ENCODE measurements around the gene DOC2B.
"Not testable (repeated sequence)": the region's sequence is repeated elsewhere in the genome, so short reads cannot be mapped to it uniquely, and the experiment has no call there.

DOC2B gene

DNA sequence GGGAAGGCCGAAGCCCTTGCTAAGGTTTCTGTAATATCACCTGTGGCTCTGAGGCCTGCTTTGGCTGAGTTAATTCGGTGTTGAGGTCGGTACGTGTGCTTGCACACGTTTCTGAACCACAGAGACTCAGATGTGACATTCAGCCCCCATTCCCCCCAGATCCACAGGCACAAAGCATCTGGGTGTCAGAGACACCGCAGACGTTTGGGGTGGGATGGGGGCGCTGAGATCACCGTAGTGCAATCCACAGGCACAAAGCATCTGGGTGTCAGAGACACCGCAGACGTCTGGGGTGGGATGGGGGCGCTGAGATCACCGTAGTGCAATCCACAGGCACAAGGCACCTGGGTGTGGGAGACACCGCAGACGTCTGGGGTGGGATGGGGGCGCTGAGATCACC is 19.8 kb upstream of the DOC2B start:
- H3K4me1 ChIP-seq (ENCODE audit: control insufficient read depth in 5 of 5, insufficient read depth in 5 of 5, low read length in 5 of 5), result peaks cover 0 to 31% (median 6%) of the 10 kb centered on the region in 5 donors
- not testable (repeated sequence) for H3K4me3 ChIP-seq (ENCODE audit: low read depth in 1 of 5, low read length in 5 of 5); H3K9me3 ChIP-seq (ENCODE audit: control insufficient read depth in 5 of 5, low read length in 5 of 5); H3K36me3 ChIP-seq (ENCODE audit: control insufficient read depth in 5 of 5, insufficient read depth in 5 of 5, low read length in 5 of 5); H3K27ac ChIP-seq (ENCODE audit: low read depth, low read length); H3K9ac ChIP-seq (ENCODE audit: low read length in 5 of 5)
- H3K27me3 ChIP-seq (ENCODE audit: control insufficient read depth in 5 of 5, insufficient read depth in 4 of 5, low read length in 5 of 5), result peaks cover 16 to 30% (median 26%) of the 10 kb centered on the region in 5 donors

DNA sequence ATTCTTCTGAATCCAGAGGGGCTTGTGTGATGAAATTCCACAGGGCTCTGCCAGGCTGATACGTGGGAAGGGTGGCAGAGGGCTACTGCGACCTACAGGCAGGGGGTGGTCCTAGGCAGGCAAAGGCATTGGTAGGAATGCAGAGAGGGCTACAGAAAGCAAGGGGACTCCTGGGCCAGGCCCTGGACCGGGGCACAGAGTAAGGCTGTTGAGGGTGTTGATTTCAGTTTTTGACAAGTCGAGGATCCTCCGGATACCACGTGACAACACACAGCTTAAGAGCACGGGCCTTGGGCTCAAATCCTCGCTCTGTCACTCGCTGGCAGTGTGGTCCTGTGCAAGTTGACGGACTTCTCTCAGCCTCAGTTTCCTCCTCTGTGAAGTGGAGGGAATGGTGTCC is 19.1 kb upstream of the DOC2B start:
- Histone ChIP-seq H3K36me3 (ENCODE audit: control insufficient read depth in 5 of 5, insufficient read depth in 5 of 5, low read length in 5 of 5) (peaks cover 0 to 3% (median 0%) of the 10 kb centered on the region in 5 donors), H3K9me3 (ENCODE audit: control insufficient read depth in 5 of 5, low read length in 5 of 5) (no peaks in the 10 kb centered on the region), H3K4me1 (ENCODE audit: control insufficient read depth in 5 of 5, insufficient read depth in 5 of 5, low read length in 5 of 5) (peaks cover 0 to 32% (median 6%) of the 10 kb centered on the region in 5 donors), H3K27me3 (ENCODE audit: control insufficient read depth in 5 of 5, insufficient read depth in 4 of 5, low read length in 5 of 5) (peaks cover 16 to 32% (median 26%) of the 10 kb centered on the region in 5 donors), H3K27ac (ENCODE audit: low read depth, low read length) (peak overlapping the region; percentile 49), H3K9ac (ENCODE audit: low read length in 5 of 5) (peak overlapping the region in 1 of 5 donors; percentile 3), H3K4me3 (ENCODE audit: low read depth in 1 of 5, low read length in 5 of 5) (peak overlapping the region in 1 of 5 donors; percentile 10)

GRCh38 chr17:199806-200545 is 18.5 kb upstream of the DOC2B start:
- peaks cover 0 to 35% (median 6%) of the 10 kb centered on the region in 5 donors for H3K4me1 ChIP-seq (ENCODE audit: control insufficient read depth in 5 of 5, insufficient read depth in 5 of 5, low read length in 5 of 5)
- H3K9ac ChIP-seq (ENCODE audit: low read length in 5 of 5), result peak overlapping the region in 2 of 5 donors; percentile 26 to 76
- H3K27me3 ChIP-seq (ENCODE audit: control insufficient read depth in 5 of 5, insufficient read depth in 4 of 5, low read length in 5 of 5), result peaks cover 16 to 36% (median 26%) of the 10 kb centered on the region in 5 donors
- H3K9me3 ChIP-seq (ENCODE audit: control insufficient read depth in 5 of 5, low read length in 5 of 5), result no peaks in the 10 kb centered on the region
- H3K36me3 ChIP-seq (ENCODE audit: control insufficient read depth in 5 of 5, insufficient read depth in 5 of 5, low read length in 5 of 5), result peaks cover 0 to 3% (median 0%) of the 10 kb centered on the region in 5 donors
- H3K27ac ChIP-seq (ENCODE audit: low read depth, low read length), result peak overlapping the region; percentile 49
- peak overlapping the region in 3 of 5 donors; percentile 47 to 55 (median 48) for H3K4me3 ChIP-seq (ENCODE audit: low read depth in 1 of 5, low read length in 5 of 5)

DNA sequence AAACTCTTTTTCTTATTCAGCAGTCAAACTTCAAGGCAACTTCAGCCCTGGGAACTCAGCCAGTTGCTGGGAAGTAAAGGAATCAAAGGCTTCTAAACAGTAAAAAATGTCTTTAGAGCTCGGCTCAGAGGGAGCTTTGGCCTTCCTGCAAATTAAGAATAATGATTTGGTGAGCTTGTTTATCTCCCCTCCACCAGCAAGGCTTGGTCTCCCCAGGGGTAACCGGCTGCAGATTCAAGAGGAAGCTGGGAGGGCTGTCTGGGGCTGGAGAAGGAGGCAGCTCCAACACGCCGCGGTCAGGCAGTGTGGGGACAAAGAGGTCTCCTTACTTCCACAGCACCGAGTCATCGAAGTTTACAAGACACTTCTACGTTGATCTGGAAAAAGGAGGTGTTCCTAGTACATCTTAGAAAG is 17.7 kb upstream of the DOC2B start:
- H3K27ac ChIP-seq (ENCODE audit: low read depth, low read length), result peak overlapping the region; percentile 46
- H3K36me3 ChIP-seq (ENCODE audit: control insufficient read depth in 5 of 5, insufficient read depth in 5 of 5, low read length in 5 of 5), result peaks cover 0 to 3% (median 0%) of the 10 kb centered on the region in 5 donors
- H3K9me3 ChIP-seq (ENCODE audit: control insufficient read depth in 5 of 5, low read length in 5 of 5), result no peaks in the 10 kb centered on the region
- H3K27me3 ChIP-seq (ENCODE audit: control insufficient read depth in 5 of 5, insufficient read depth in 4 of 5, low read length in 5 of 5), result peaks cover 16 to 38% (median 30%) of the 10 kb centered on the region in 5 donors
- peak overlapping the region in 3 of 5 donors; percentile 10 to 76 (median 34) for H3K9ac ChIP-seq (ENCODE audit: low read length in 5 of 5)
- H3K4me3 ChIP-seq (ENCODE audit: low read depth in 1 of 5, low read length in 5 of 5), result peak overlapping the region in 3 of 5 donors; percentile 47 to 55 (median 48)
- H3K4me1 ChIP-seq (ENCODE audit: control insufficient read depth in 5 of 5, insufficient read depth in 5 of 5, low read length in 5 of 5), result peaks cover 0 to 37% (median 6%) of the 10 kb centered on the region in 5 donors

GRCh38 chr17:198225-198624 is 16.8 kb upstream of the DOC2B start:
- not testable (repeated sequence) for H3K9me3 ChIP-seq (ENCODE audit: control insufficient read depth in 5 of 5, low read length in 5 of 5)

GRCh38 chr17:197352-197751 is 15.9 kb upstream of the DOC2B start:
- H3K36me3 ChIP-seq (ENCODE audit: control insufficient read depth in 5 of 5, insufficient read depth in 5 of 5, low read length in 5 of 5), result peaks cover 0 to 3% (median 0%) of the 10 kb centered on the region in 5 donors
- no peak overlapping the region for H3K9ac ChIP-seq (ENCODE audit: low read length in 5 of 5)
- peaks cover 16 to 45% (median 28%) of the 10 kb centered on the region in 5 donors for H3K27me3 ChIP-seq (ENCODE audit: control insufficient read depth in 5 of 5, insufficient read depth in 4 of 5, low read length in 5 of 5)
- H3K9me3 ChIP-seq (ENCODE audit: control insufficient read depth in 5 of 5, low read length in 5 of 5), result no peaks in the 10 kb centered on the region
- no peak overlapping the region for H3K27ac ChIP-seq (ENCODE audit: low read depth, low read length)
- no peak overlapping the region for H3K4me3 ChIP-seq (ENCODE audit: low read depth in 1 of 5, low read length in 5 of 5)
- peaks cover 0 to 37% (median 6%) of the 10 kb centered on the region in 5 donors for H3K4me1 ChIP-seq (ENCODE audit: control insufficient read depth in 5 of 5, insufficient read depth in 5 of 5, low read length in 5 of 5)

More at GRCh38 chr17:198225-198624, 16.8 kb upstream of the DOC2B start:
- H3K27me3 ChIP-seq (ENCODE audit: control insufficient read depth in 5 of 5, insufficient read depth in 4 of 5, low read length in 5 of 5), result peaks cover 16 to 47% (median 30%) of the 10 kb centered on the region in 5 donors
- H3K4me3 ChIP-seq (ENCODE audit: low read depth in 1 of 5, low read length in 5 of 5); H3K27ac ChIP-seq (ENCODE audit: low read depth, low read length); H3K9ac ChIP-seq (ENCODE audit: low read length in 5 of 5); H3K36me3 ChIP-seq (ENCODE audit: control insufficient read depth in 5 of 5, insufficient read depth in 5 of 5, low read length in 5 of 5): not testable (repeated sequence)
- H3K4me1 ChIP-seq (ENCODE audit: control insufficient read depth in 5 of 5, insufficient read depth in 5 of 5, low read length in 5 of 5), result peaks cover 0 to 37% (median 6%) of the 10 kb centered on the region in 5 donors

- Histone ChIP-seq H3K27me3 (ENCODE audit: control insufficient read depth in 5 of 5, insufficient read depth in 4 of 5, low read length in 5 of 5) (peaks cover 9 to 36% (median 15%) of the 10 kb centered on the region in 5 donors), H3K9me3 (ENCODE audit: control insufficient read depth in 5 of 5, low read length in 5 of 5) (no peaks in the 10 kb centered on the region), H3K27ac (ENCODE audit: low read depth, low read length) (no peak overlapping the region), H3K36me3 (ENCODE audit: control insufficient read depth in 5 of 5, insufficient read depth in 5 of 5, low read length in 5 of 5) (peaks cover 0 to 3% (median 0%) of the 10 kb centered on the region in 5 donors), H3K9ac (ENCODE audit: low read length in 5 of 5) (no peak overlapping the region), H3K4me3 (ENCODE audit: low read depth in 1 of 5, low read length in 5 of 5) (no peak overlapping the region), H3K4me1 (ENCODE audit: control insufficient read depth in 5 of 5, insufficient read depth in 5 of 5, low read length in 5 of 5) (peaks cover 0 to 28% (median 6%) of the 10 kb centered on the region in 5 donors)
Observed at GRCh38 chr17:194828-195602, 13.6 kb upstream of the DOC2B start.

DNA sequence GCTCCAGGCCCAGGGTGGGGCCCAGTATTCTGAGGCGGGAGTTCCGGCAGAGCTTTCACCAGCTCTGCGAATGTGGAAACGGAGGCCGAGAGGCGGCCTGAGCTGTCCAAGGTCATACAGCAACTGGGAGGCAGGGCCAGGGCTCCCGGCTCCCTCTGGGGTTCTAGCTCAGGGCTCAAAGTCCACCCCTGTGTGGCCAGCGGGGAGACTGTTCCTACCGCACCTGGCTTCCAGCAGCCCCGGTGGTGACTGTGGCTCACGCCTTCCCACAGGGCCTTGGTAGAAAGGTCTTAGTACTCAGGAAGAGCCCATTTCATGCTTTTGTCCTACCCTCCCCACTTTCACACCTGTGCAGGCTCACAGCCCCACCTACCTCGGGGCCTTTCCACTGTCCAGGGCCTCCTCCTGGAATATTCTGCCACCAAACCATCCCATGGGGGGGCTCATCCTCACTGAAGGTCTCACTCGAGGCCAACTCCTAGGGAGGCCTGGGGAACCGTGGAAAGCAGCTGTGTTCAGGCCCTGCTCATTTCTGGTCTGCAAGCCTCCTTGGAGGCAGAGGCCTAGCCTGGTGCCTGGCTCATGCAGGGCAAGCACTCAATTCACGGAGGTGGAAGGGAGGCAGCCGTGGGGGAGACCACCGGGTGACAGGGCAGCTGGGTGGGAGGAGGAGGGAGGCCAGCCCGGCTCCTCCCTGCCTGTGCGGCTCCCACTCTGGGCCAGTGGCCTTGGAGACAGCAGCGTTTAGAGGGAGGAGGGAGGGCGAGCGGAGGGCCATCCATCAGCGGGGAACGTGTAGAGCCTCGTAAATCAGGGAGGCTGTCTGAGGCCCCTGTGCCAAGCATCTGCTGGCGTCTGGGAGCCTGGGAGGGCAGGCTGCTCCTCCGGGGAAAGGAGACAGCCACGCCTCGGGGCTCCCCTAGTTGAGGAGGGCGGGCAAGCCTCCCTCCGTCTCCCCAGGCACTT is 12.7 kb upstream of the DOC2B start:
- no peaks in the 10 kb centered on the region for H3K9me3 ChIP-seq (ENCODE audit: control insufficient read depth in 5 of 5, low read length in 5 of 5)
- H3K4me1 ChIP-seq (ENCODE audit: control insufficient read depth in 5 of 5, insufficient read depth in 5 of 5, low read length in 5 of 5), result peaks cover 0 to 20% (median 4%) of the 10 kb centered on the region in 5 donors
- no peak overlapping the region for H3K4me3 ChIP-seq (ENCODE audit: low read depth in 1 of 5, low read length in 5 of 5)

DNA sequence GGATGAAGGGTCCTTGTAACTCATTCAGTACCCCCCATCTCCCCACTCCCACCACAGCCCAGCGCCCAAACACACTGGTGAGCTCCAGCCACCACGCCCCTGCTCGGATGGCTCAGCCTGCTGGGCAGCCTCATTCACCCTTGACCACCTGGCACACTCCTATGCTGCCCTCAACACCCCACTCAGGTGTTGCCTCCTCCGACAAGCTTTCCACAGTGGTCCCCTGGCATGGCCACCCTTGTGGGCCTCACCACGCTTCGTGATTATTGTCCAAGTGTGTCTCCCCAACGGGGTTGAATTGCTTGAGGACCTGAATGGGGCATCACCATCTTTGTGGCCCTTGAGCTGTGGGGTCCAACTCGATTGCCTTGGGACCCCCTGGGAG is 12.0 kb upstream of the DOC2B start:
- H3K9ac ChIP-seq (ENCODE audit: low read length in 5 of 5), result peak overlapping the region in 1 of 5 donors; percentile 8
- no peaks in the 10 kb centered on the region for H3K9me3 ChIP-seq (ENCODE audit: control insufficient read depth in 5 of 5, low read length in 5 of 5)
- H3K27ac ChIP-seq (ENCODE audit: low read depth, low read length), result no peak overlapping the region
- H3K4me3 ChIP-seq (ENCODE audit: low read depth in 1 of 5, low read length in 5 of 5), result no peak overlapping the region
- peaks cover 4 to 27% (median 11%) of the 10 kb centered on the region in 5 donors for H3K27me3 ChIP-seq (ENCODE audit: control insufficient read depth in 5 of 5, insufficient read depth in 4 of 5, low read length in 5 of 5)
- H3K4me1 ChIP-seq (ENCODE audit: control insufficient read depth in 5 of 5, insufficient read depth in 5 of 5, low read length in 5 of 5), result peaks cover 0 to 13% (median 0%) of the 10 kb centered on the region in 5 donors
- H3K36me3 ChIP-seq (ENCODE audit: control insufficient read depth in 5 of 5, insufficient read depth in 5 of 5, low read length in 5 of 5), result peaks cover 0 to 3% (median 0%) of the 10 kb centered on the region in 5 donors

More for the DNA sequence above, 12.7 kb upstream of the DOC2B start:
- Histone ChIP-seq H3K27me3 (ENCODE audit: control insufficient read depth in 5 of 5, insufficient read depth in 4 of 5, low read length in 5 of 5) (peaks cover 4 to 28% (median 11%) of the 10 kb centered on the region in 5 donors), H3K9ac (ENCODE audit: low read length in 5 of 5) (no peak overlapping the region), H3K36me3 (ENCODE audit: control insufficient read depth in 5 of 5, insufficient read depth in 5 of 5, low read length in 5 of 5) (peaks cover 0 to 3% (median 0%) of the 10 kb centered on the region in 5 donors), H3K27ac (ENCODE audit: low read depth, low read length) (no peak overlapping the region)
